Natural killer cell (primary cell): ENCODE measurements around the gene TXNDC5. TPM values are rescaled to one million over a fixed set of nuclear protein-coding genes. Genes with fewer than 3 reads are reported as not detected.

ENCODE experiments used
- ATAC-seq, 3 donors: fragments of 150-1000 bp in 2 of 3; fragments of 200-7000 bp in 1 of 3; cut with Tn5 transposase; 1 replicate in 1 of 3; 2 replicates in 2 of 3; pipeline ENCODE4 v1.10.0; 2021; ENCODE audit warnings: mild to moderate bottlenecking in 2 of 3, moderate library complexity in 2 of 3
- DNase-seq, 2 donors: peaks; one replicate each; pipeline versions ENCODE4 v3.0.0 to v3.0.0-alpha.2; 2013 to 2021; ENCODE audit warnings: mixed read lengths in 1 of 2
- H3K27ac ChIP-seq: one replicate; pipeline ENCODE4 v1.5.1; 2013; ENCODE audit warnings: mild to moderate bottlenecking, low read length
- H3K27me3 ChIP-seq: one replicate; pipeline ENCODE4 v1.6.1; 2013; ENCODE audit warnings: low read length; ENCODE audit not compliant: control insufficient read depth, insufficient read depth
- H3K36me3 ChIP-seq: one replicate; pipeline ENCODE4 v1.6.1; 2013; ENCODE audit warnings: low read length; ENCODE audit not compliant: control insufficient read depth, insufficient read depth
- H3K4me1 ChIP-seq: one replicate; pipeline ENCODE4 v1.6.1; 2013; ENCODE audit warnings: low read length; ENCODE audit not compliant: control insufficient read depth, insufficient read depth
- H3K4me3 ChIP-seq: one replicate; pipeline ENCODE4 v1.5.1; 2013; ENCODE audit warnings: low read length
- H3K9me3 ChIP-seq: one replicate; pipeline ENCODE4 v1.6.1; 2013; ENCODE audit warnings: low read length; ENCODE audit not compliant: control insufficient read depth, insufficient read depth
- H3K27ac Mint-ChIP-seq, 2 donors: one replicate each; pipeline ENCODE4 v1.8.0; 2022; ENCODE audit warnings: mild to moderate bottlenecking in 2 of 2, mixed read lengths in 2 of 2, moderate library complexity in 1 of 2
- H3K27me3 Mint-ChIP-seq, 2 donors: one replicate each; pipeline ENCODE4 v1.8.0; 2022; ENCODE audit warnings: low read depth in 2 of 2, mixed read lengths in 2 of 2
- H3K36me3 Mint-ChIP-seq: one replicate; pipeline ENCODE4 v1.8.0; 2022; ENCODE audit warnings: mixed read lengths
- H3K4me1 Mint-ChIP-seq, 2 donors: one replicate each; pipeline ENCODE4 v1.8.0; 2022; ENCODE audit warnings: mixed read lengths in 2 of 2
- H3K4me3 Mint-ChIP-seq: one replicate; pipeline ENCODE4 v1.8.0; 2022; ENCODE audit warnings: mild to moderate bottlenecking, moderate library complexity, mixed read lengths
- H3K9me3 Mint-ChIP-seq, 2 donors: one replicate each; pipeline ENCODE4 v1.8.0; 2022; ENCODE audit warnings: mixed read lengths in 2 of 2
- CTCF ChIP-seq: fragments of 200-600 bp; IDR thresholded peaks from one replicate; pipeline ENCODE4 v1.8.0; 2022; ENCODE audit warnings: antibody characterized with exemption
- WGBS: methylation state at CpG from one replicate; pipeline ENCODE4 v1.1.7; 2013; ENCODE audit warnings: missing lambda C conversion rate; ENCODE audit not compliant: insufficient coverage; 5-methylcytosine and 5-hydroxymethylcytosine counted together
- intact Hi-C: fragments of 100-400 bp; cut with micrococcal nuclease; formaldehyde crosslinking; loops from one replicate; pipeline ENCODE4 v1.14.2; 2022
- total RNA-seq, 4 donors: library from RNA; stranded (reverse); fragments of 120-200 nt in 1 of 4; gene quantifications; one replicate each; pipeline versions ENCODE4 v1.2.3 to v1.2.4, GENCODE V29; 2013 to 2022

The TXNDC5 gene
- total RNA-seq, 3 donors from 2014 or later (not counting 1 experiment from before 2014, with no cell fraction given), result 7.9 to 105 (median 9.7) TPM

- Mint-ChIP-seq H3K27me3 (peaks cover 0 to 13% of the 10 kb centered on the region in 2 donors), H3K27ac (no peak overlapping the region), H3K9me3 (no peaks in the 10 kb centered on the region), H3K36me3 (no peaks in the 10 kb centered on the region), H3K4me1 (no peaks in the 10 kb centered on the region), H3K4me3 (no peak overlapping the region)
- no peak for TF ChIP-seq CTCF
- no peaks in the 10 kb centered on the region for H3K4me1 ChIP-seq
- no peaks in the 10 kb centered on the region for H3K27me3 ChIP-seq
- H3K9me3 ChIP-seq, result no peaks in the 10 kb centered on the region
- no peak overlapping the region for H3K27ac ChIP-seq
- H3K4me3 ChIP-seq, result no peak overlapping the region
- DNase-seq, result no peak
- H3K36me3 ChIP-seq, result no peaks in the 10 kb centered on the region
- ATAC-seq, result no peak
- 98% methylated on average over 2 of the region's 2 CpGs for WGBS
- intact Hi-C loops, result no loop called here
Observed at GRCh38 chr6:7932625-7933024, 22.0 kb upstream of the TXNDC5 start.

- DNase-seq (no peak), ATAC-seq (no peak)
- H3K9me3 ChIP-seq, result no peaks in the 10 kb centered on the region
- H3K36me3 Mint-ChIP-seq, result no peaks in the 10 kb centered on the region
- intact Hi-C loops, result no loop called here
- H3K27me3 ChIP-seq, result no peaks in the 10 kb centered on the region
- no peak overlapping the region for H3K4me3 Mint-ChIP-seq
- no peaks in the 10 kb centered on the region for H3K4me1 ChIP-seq
- no peak overlapping the region for H3K27ac Mint-ChIP-seq
- no peaks in the 10 kb centered on the region for H3K4me1 Mint-ChIP-seq
- H3K36me3 ChIP-seq, result no peaks in the 10 kb centered on the region
- H3K27me3 Mint-ChIP-seq, result peaks cover 13 to 25% of the 10 kb centered on the region in 2 donors
- no peak for TF ChIP-seq CTCF
- no peak overlapping the region for H3K27ac ChIP-seq
- H3K9me3 Mint-ChIP-seq, result peaks cover 0 to 7% of the 10 kb centered on the region in 2 donors
- H3K4me3 ChIP-seq, result no peak overlapping the region
Observed at GRCh38 chr6:7924867-7925266, 14.3 kb upstream of the TXNDC5 start.

- Mint-ChIP-seq H3K4me1 (no peaks in the 10 kb centered on the region), H3K36me3 (no peaks in the 10 kb centered on the region), H3K9me3 (peaks cover 0 to 7% of the 10 kb centered on the region in 2 donors), H3K4me3 (no peak overlapping the region), H3K27ac (no peak overlapping the region), H3K27me3 (peaks cover 13 to 15% of the 10 kb centered on the region in 2 donors)
- 94% methylated on average over 1 of the region's 1 CpG for WGBS
- no peaks in the 10 kb centered on the region for H3K9me3 ChIP-seq
- no peaks in the 10 kb centered on the region for H3K36me3 ChIP-seq
- no peaks in the 10 kb centered on the region for H3K4me1 ChIP-seq
- H3K27me3 ChIP-seq, result no peaks in the 10 kb centered on the region
- no peak overlapping the region for H3K27ac ChIP-seq
- intact Hi-C loops, result no loop called here
- DNase-seq (no peak), ATAC-seq (no peak)
- no peak for TF ChIP-seq CTCF
- no peak overlapping the region for H3K4me3 ChIP-seq
Observed at GRCh38 chr6:7922596-7922995, 12.0 kb upstream of the TXNDC5 start.

- H3K36me3 ChIP-seq, result no peaks in the 10 kb centered on the region
- no peaks in the 10 kb centered on the region for H3K4me1 ChIP-seq
- DNase-seq, result no peak
- intact Hi-C loops, result no loop called here
- Mint-ChIP-seq H3K4me3 (no peak overlapping the region), H3K27ac (no peak overlapping the region), H3K9me3 (peaks cover 0 to 7% of the 10 kb centered on the region in 2 donors), H3K4me1 (no peaks in the 10 kb centered on the region), H3K36me3 (no peaks in the 10 kb centered on the region), H3K27me3 (peaks cover 12 to 13% of the 10 kb centered on the region in 2 donors)
- no peak for TF ChIP-seq CTCF
- WGBS, result 85% methylated on average over 5 of the region's 5 CpGs
- H3K27ac ChIP-seq, result no peak overlapping the region
- no peaks in the 10 kb centered on the region for H3K9me3 ChIP-seq
- no peaks in the 10 kb centered on the region for H3K27me3 ChIP-seq
- no peak overlapping the region for H3K4me3 ChIP-seq
- ATAC-seq, result no peak
Observed at GRCh38 chr6:7921632-7922092, 11.1 kb upstream of the TXNDC5 start.
